Bronchial epithelial cell (primary cell): ENCODE data around the gene WDPCP. TPM values are rescaled to one million over a fixed set of nuclear protein-coding genes. Genes with fewer than 3 reads are reported as not detected.
"Not testable (repeated sequence)": the region's sequence is repeated elsewhere in the genome, so short reads cannot be mapped to it uniquely, and the experiment has no call there.

ENCODE experiments used
- DNase-seq: peaks from one replicate; pipeline ENCODE4 v3.0.0-alpha.2; 2010; ENCODE audit warnings: low read depth
- FAIRE-seq: peaks from 2 replicates; lab custom pipeline; 2011; peaks lifted over from hg19 to GRCh38; lab: Jason Lieb, UNC
- H3K27me3 ChIP-seq: 2 replicates; pipeline ENCODE4 v1.5.1; 2011; ENCODE audit warnings: low read length; ENCODE audit not compliant: control insufficient read depth, insufficient read depth
- H3K36me3 ChIP-seq: 2 replicates; pipeline ENCODE4 v1.5.1; 2011; ENCODE audit warnings: low read length; ENCODE audit not compliant: control insufficient read depth, insufficient read depth
- H3K4me3 ChIP-seq: 2 replicates; pipeline ENCODE4 v1.5.1; 2011; ENCODE audit warnings: mild to moderate bottlenecking, low read depth, low read length, control low read depth
- CTCF ChIP-seq: IDR thresholded peaks from 2 replicates; pipeline ENCODE4 v1.5.1; 2011; ENCODE audit warnings: mild to moderate bottlenecking, moderate library complexity, low read length, control low read depth, inconsistent platforms; ENCODE audit not compliant: insufficient read depth, severe bottlenecking
- total RNA-seq: library from RNA; depleted of rRNA; stranded (reverse); fragments of >200 nt; gene quantifications from 2 replicates; pipeline ENCODE4 v1.2.1, GENCODE V29; 2014

WDPCP gene
- total RNA-seq, 1 donor from 2014 or later, result 3.2 TPM

- TF ChIP-seq CTCF, result no peak
- no peaks in the 10 kb centered on the region for H3K27me3 ChIP-seq
- no peaks in the 10 kb centered on the region for H3K36me3 ChIP-seq
- no peak for FAIRE-seq
- no peak for DNase-seq
- no peak overlapping the region for H3K4me3 ChIP-seq
Measured at GRCh38 chr2:63340443-63340842, 247.8 kb downstream of the WDPCP start.

GRCh38 chr2:63334910-63335309 lies 253.4 kb downstream of the WDPCP start:
- no peak for TF ChIP-seq CTCF
- H3K4me3 ChIP-seq, result no peak overlapping the region
- FAIRE-seq, result no peak
- H3K27me3 ChIP-seq, result no peaks in the 10 kb centered on the region
- no peaks in the 10 kb centered on the region for H3K36me3 ChIP-seq
- no peak for DNase-seq

- FAIRE-seq, result no peak
- Histone ChIP-seq H3K4me3 (no peak overlapping the region), H3K27me3 (no peaks in the 10 kb centered on the region), H3K36me3 (no peaks in the 10 kb centered on the region)
- DNase-seq, result no peak
- no peak for TF ChIP-seq CTCF
Measured at GRCh38 chr2:63326473-63326872, 261.8 kb downstream of the WDPCP start.

GRCh38 chr2:63323662-63324061 lies 264.6 kb downstream of the WDPCP start:
- H3K27me3 ChIP-seq, FAIRE-seq, H3K36me3 ChIP-seq, DNase-seq, H3K4me3 ChIP-seq: not testable (repeated sequence)

GRCh38 chr2:63321973-63322372 lies 266.3 kb downstream of the WDPCP start:
- FAIRE-seq, H3K4me3 ChIP-seq: not testable (repeated sequence)

GRCh38 chr2:63320669-63321068 lies 267.6 kb downstream of the WDPCP start:
- DNase-seq, result no peak
- Histone ChIP-seq H3K27me3 (no peaks in the 10 kb centered on the region), H3K4me3 (no peak overlapping the region), H3K36me3 (no peaks in the 10 kb centered on the region)
- TF ChIP-seq CTCF, result no peak
- FAIRE-seq, result no peak

More at GRCh38 chr2:63321973-63322372, 266.3 kb downstream of the WDPCP start:
- H3K36me3 ChIP-seq, DNase-seq, H3K27me3 ChIP-seq: not testable (repeated sequence)

GRCh38 chr2:63310614-63311013 lies 277.7 kb downstream of the WDPCP start:
- H3K36me3 ChIP-seq, result no peaks in the 10 kb centered on the region
- TF ChIP-seq CTCF, result no peak
- DNase-seq (no peak), FAIRE-seq (no peak)
- H3K4me3 ChIP-seq, result no peak overlapping the region
- H3K27me3 ChIP-seq, result no peaks in the 10 kb centered on the region
